ENCODE data around the gene PNLIPRP1. TPM values are rescaled to one million over a fixed set of nuclear protein-coding genes. Genes with fewer than 3 reads are reported as not detected.

PNLIPRP1 gene
- total RNA-seq, 1 experiment from 2014 or later = not detected

GRCh38 chr10:116657863-116658551, 67.2 kb downstream of the PNLIPRP1 start:
- Histone ChIP-seq H3K23me2 (ENCODE audit: insufficient read length, low read depth, low read length, poor library complexity, severe bottlenecking) (no peaks in the 10 kb centered on the region), H2AK5ac (ENCODE audit: insufficient read length, low read length) (no peak overlapping the region), H4K5ac (ENCODE audit: insufficient read length, low read depth, low read length) (no peak overlapping the region), H3T11ph (ENCODE audit: low read length) (no peak overlapping the region), H2BK120ac (ENCODE audit: low read depth, low read length, poor library complexity, severe bottlenecking) (no peak overlapping the region), H3K4ac (ENCODE audit: low read depth, low read length) (no peak overlapping the region), H3K18ac (ENCODE audit: insufficient read length, low read depth, low read length) (no peak overlapping the region), H2BK5ac (ENCODE audit: insufficient read length, low read length) (no peak overlapping the region), H3K4me2 (ENCODE audit: insufficient read depth, insufficient read length, low read length) (no peak overlapping the region), H3K23ac (ENCODE audit: insufficient read length, low read depth, low read length) (no peak overlapping the region), H3K14ac (ENCODE audit: insufficient read depth, low read length) (no peak overlapping the region), H2BK15ac (ENCODE audit: low read depth, low read length) (no peak overlapping the region), H2BK12ac (ENCODE audit: insufficient read length, low read depth, low read length) (no peak overlapping the region), H3K27ac (ENCODE audit: insufficient read length, low read depth, low read length) (no peak overlapping the region), H3K9ac (ENCODE audit: extremely low read depth, insufficient read length, low read length) (no peak overlapping the region), H2BK20ac (ENCODE audit: low read depth, low read length, poor library complexity, severe bottlenecking) (no peak overlapping the region), H3K9me3 (ENCODE audit: control insufficient read depth, low read depth, low read length) (no peaks in the 10 kb centered on the region), H4K8ac (replicated peaks; ENCODE audit: insufficient read length, low read depth, low read length) (no peak overlapping the region), H4K91ac (ENCODE audit: insufficient read length, low read depth, low read length) (no peak overlapping the region), H3K56ac (ENCODE audit: insufficient read length, low read depth, low read length) (no peak overlapping the region), H4K20me1 (ENCODE audit: control insufficient read depth, insufficient read depth, insufficient read length) (no peaks in the 10 kb centered on the region), H3K79me1 (ENCODE audit: insufficient read depth, low read depth, low read length, poor library complexity, severe bottlenecking) (no peaks in the 10 kb centered on the region), H3K79me2 (ENCODE audit: insufficient read depth, low read length) (no peaks in the 10 kb centered on the region), H3K4me1 (ENCODE audit: insufficient read depth, low read length) (no peaks in the 10 kb centered on the region), H2AFZ (ENCODE audit: low read length) (no peak overlapping the region), H3K27me3 (ENCODE audit: insufficient read depth, low read length) (no peaks in the 10 kb centered on the region)
- no peak for TF ChIP-seq CTCF (conservative IDR thresholded peaks at IDR 0.05)
- H3K4me1 Mint-ChIP-seq = peaks cover 0 to 2% of the 10 kb centered on the region in 2 experiments; a peak in 2 of 4 replicates
- peaks cover 0 to 6% (median 6%) of the 10 kb centered on the region in 3 experiments; a peak in 3 of 7 replicates for H3K36me3 Mint-ChIP-seq (ENCODE audit: insufficient read depth in 1 of 3, low read depth in 3 of 3)
- no peak overlapping the region for H3K4me3 Mint-ChIP-seq
- no peaks in the 10 kb centered on the region for H3K9me3 Mint-ChIP-seq
- no peaks in the 10 kb centered on the region; the same call in 1 of the 2 replicates for H3K27me3 Mint-ChIP-seq (ENCODE audit: low read depth)
- DNase-seq = no peak
- H3K27ac Mint-ChIP-seq = no peak overlapping the region; a peak in 2 of 7 replicates
- no CpG with 5 or more reads among the region's 5 CpGs for WGBS (ENCODE audit: extremely low coverage, insufficient read length, low lambda C conversion rate)

Other genes with a start within 250 kb of the PNLIPRP1 start
- gene PNLIPRP3, start 163.1 kb upstream of the PNLIPRP1 start, total RNA-seq (2021) = not detected in 2 replicates
- gene PNLIP, start 45.0 kb upstream of the PNLIPRP1 start, total RNA-seq (2021) = not detected in 2 replicates
- 0.24 and 0.26 TPM in 2 replicates for gene PNLIPRP2, start 30.0 kb downstream of the PNLIPRP1 start, total RNA-seq (2021)
- gene HSPA12A, start 151.6 kb downstream of the PNLIPRP1 start, total RNA-seq (2021) = 2.9 and 3.2 TPM in 2 replicates

Data from H9 (cell line).